ENCODE results near the gene GON7. TPM values are rescaled to one million over a fixed set of nuclear protein-coding genes. Genes with fewer than 3 reads are reported as not detected.

The GON7 gene
- total RNA-seq, 4 donors from 2014 or later: 9.4 to 19.9 (median 17.1) TPM

- WGBS, 2 donors: 14 to 38% methylated on average over 29 to 37 of the region's 39 CpGs
- H3K4me1 ChIP-seq: peaks cover 0 to 4% of the 10 kb centered on the region in 2 donors
- H3K27me3 ChIP-seq: no peaks in the 10 kb centered on the region
- H3K4me3 ChIP-seq (replicated peaks in 1 of 3): no peak overlapping the region
- TF ChIP-seq POLR2A (IDR thresholded peaks at IDR 0.05) (no peak), CTCF (IDR thresholded peaks at IDR 0.05) (no peak)
- DNase-seq: peak in 1 of 2 donors; percentile 22
- intact Hi-C loops (cut with DNase I): no loop called here
- H3K36me3 ChIP-seq: peaks cover 10 to 19% of the 10 kb centered on the region in 2 donors
- H3K27ac ChIP-seq: no peak overlapping the region
- no peaks in the 10 kb centered on the region for H3K9me3 ChIP-seq
Observed at GRCh38 chr14:93231129-93231979, 24.5 kb upstream of the GON7 start.

GRCh38 chr14:93230539-93230938 lies 23.7 kb upstream of the GON7 start:
- no peak overlapping the region for H3K4me3 ChIP-seq (replicated peaks in 1 of 3)
- H3K9me3 ChIP-seq: no peaks in the 10 kb centered on the region
- H3K27ac ChIP-seq: no peak overlapping the region
- intact Hi-C loops (cut with DNase I): no loop called here
- WGBS, 2 donors: 93 to 95% methylated on average over 16 of the region's 16 CpGs
- peaks cover 10 to 23% of the 10 kb centered on the region in 2 donors for H3K36me3 ChIP-seq
- DNase-seq: no peak
- no peaks in the 10 kb centered on the region for H3K27me3 ChIP-seq
- peaks cover 0 to 4% of the 10 kb centered on the region in 2 donors for H3K4me1 ChIP-seq
- no peak for TF ChIP-seq CTCF (IDR thresholded peaks at IDR 0.05)
- TF ChIP-seq POLR2A (IDR thresholded peaks at IDR 0.05): no peak

GRCh38 chr14:93228550-93228949 lies 21.7 kb upstream of the GON7 start:
- Histone ChIP-seq H3K4me3 (replicated peaks in 1 of 3) (no peak overlapping the region), H3K4me1 (peaks cover 0 to 4% of the 10 kb centered on the region in 2 donors), H3K27ac (no peak overlapping the region), H3K27me3 (no peaks in the 10 kb centered on the region), H3K36me3 (peaks cover 14 to 23% of the 10 kb centered on the region in 2 donors), H3K9me3 (no peaks in the 10 kb centered on the region)
- TF ChIP-seq CTCF (IDR thresholded peaks at IDR 0.05): no peak
- no peak for TF ChIP-seq POLR2A (IDR thresholded peaks at IDR 0.05)
- WGBS, 2 donors: 90 to 93% methylated on average over 8 of the region's 8 CpGs
- DNase-seq: no peak
- intact Hi-C loops (cut with DNase I): no loop called here

- 97 to 100% methylated on average over 26 to 27 of the region's 27 CpGs for WGBS, 2 donors
- H3K4me1 ChIP-seq: no peaks in the 10 kb centered on the region
- TF ChIP-seq CTCF (IDR thresholded peaks at IDR 0.05) (no peak), POLR2A (IDR thresholded peaks at IDR 0.05) (no peak)
- H3K27me3 ChIP-seq: no peaks in the 10 kb centered on the region
- peaks cover 37 to 51% of the 10 kb centered on the region in 2 donors for H3K36me3 ChIP-seq
- H3K9me3 ChIP-seq: no peaks in the 10 kb centered on the region
- no peak overlapping the region for H3K27ac ChIP-seq
- no peak for DNase-seq
- H3K4me3 ChIP-seq (replicated peaks in 1 of 3): no peak overlapping the region
- intact Hi-C loops (cut with DNase I): no loop called here
Observed at GRCh38 chr14:93223565-93223964, 16.7 kb upstream of the GON7 start.

GRCh38 chr14:93220509-93220908 lies 13.6 kb upstream of the GON7 start:
- no peak for TF ChIP-seq POLR2A (IDR thresholded peaks at IDR 0.05)
- no peak for TF ChIP-seq CTCF (IDR thresholded peaks at IDR 0.05)

More at GRCh38 chr14:93220509-93220908, 13.6 kb upstream of the GON7 start:
- intact Hi-C loops (cut with DNase I): no loop called here
- Histone ChIP-seq H3K27ac (no peak overlapping the region), H3K9me3 (no peaks in the 10 kb centered on the region), H3K4me1 (no peaks in the 10 kb centered on the region), H3K36me3 (peaks cover 38 to 58% of the 10 kb centered on the region in 2 donors), H3K4me3 (replicated peaks in 1 of 3) (no peak overlapping the region), H3K27me3 (no peaks in the 10 kb centered on the region)
- no peak for DNase-seq

All from thyroid gland (tissue), 4 donors.